ENCODE data around the gene ERBB2. TPM values are rescaled to one million over a fixed set of nuclear protein-coding genes. Genes with fewer than 3 reads are reported as not detected.

Gene ERBB2
- total and polyA plus RNA-seq, 10 of the 15 experiments (the other 5 are each of a cell fraction or from before 2014, with no cell fraction given): 0.39 to 7.0 (median 4.3) TPM

GRCh38 chr17:39701012-39701783 lies 1.3 kb downstream of the ERBB2 start:
- Histone ChIP-seq H3K4me2 (ENCODE audit: control insufficient read depth, insufficient read depth) (no peak overlapping the region), H3K36me3 (ENCODE audit: control insufficient read depth in 2 of 2, insufficient read depth in 2 of 2, low read length in 1 of 2) (no peaks in the 10 kb centered on the region), H3K4me3 (no peak overlapping the region), H2AFZ (ENCODE audit: control insufficient read depth, low read depth, low read length) (no peak overlapping the region), H3K27ac (ENCODE audit: control insufficient read depth, insufficient read depth) (no peak overlapping the region), H3K4me1 (ENCODE audit: control insufficient read depth, insufficient read depth, low read length) (peaks cover 11% of the 10 kb centered on the region), H3K79me2 (ENCODE audit: control insufficient read depth, insufficient read depth, low read length) (no peaks in the 10 kb centered on the region), H3K9me3 (replicated peaks; ENCODE audit: control insufficient read depth, insufficient read depth, low read length) (no peaks in the 10 kb centered on the region), H4K20me1 (ENCODE audit: control insufficient read depth, insufficient read depth) (no peaks in the 10 kb centered on the region), H3K9ac (ENCODE audit: control insufficient read depth, insufficient read depth, low read length) (no peak overlapping the region), H3K27me3 (replicated peaks in 1 of 2; ENCODE audit: control insufficient read depth in 2 of 2, insufficient read depth in 2 of 2, low read length in 1 of 2) (peaks cover 0 to 7% of the 10 kb centered on the region in 2 experiments; a peak in 2 of 4 replicates)
- RAD21 ChIA-PET (ENCODE audit: unreplicated experiment): no interaction called here
- SMC1A ChIA-PET (ENCODE audit: uncharacterized antibody, unreplicated experiment): interaction anchor here (0.8 kb wide), 1 partner anchor 12 kb away, joined by 3 read pairs; no protein-coding TSS in a partner anchor
- DNase-seq (ENCODE audit: low read depth, low spot score) (no peak), FAIRE-seq (no peak), ATAC-seq (no peak)
- CTCF ChIA-PET: interaction anchor here (1.1 to 3.3 kb wide), 4 partner anchors 13 to 47 kb away, joined by 4 to 11 read pairs (median 4); partner anchors contain the start of gene PGAP3
- 64% methylated on average over 10 of the region's 10 CpGs for WGBS (ENCODE audit: insufficient coverage, insufficient replicate concordance, low lambda C conversion rate, missing lambda C conversion rate)
- in situ Hi-C loops (cut with MboI): no loop called here
- POLR2A ChIA-PET: interaction anchor here (0.6 kb wide), 1 partner anchor 63 kb away, joined by 3 read pairs; no protein-coding TSS in a partner anchor
- intact Hi-C loops (cut with micrococcal nuclease; ENCODE audit: unreplicated experiment): no loop called here
- TF ChIP-seq, protein P1, sequence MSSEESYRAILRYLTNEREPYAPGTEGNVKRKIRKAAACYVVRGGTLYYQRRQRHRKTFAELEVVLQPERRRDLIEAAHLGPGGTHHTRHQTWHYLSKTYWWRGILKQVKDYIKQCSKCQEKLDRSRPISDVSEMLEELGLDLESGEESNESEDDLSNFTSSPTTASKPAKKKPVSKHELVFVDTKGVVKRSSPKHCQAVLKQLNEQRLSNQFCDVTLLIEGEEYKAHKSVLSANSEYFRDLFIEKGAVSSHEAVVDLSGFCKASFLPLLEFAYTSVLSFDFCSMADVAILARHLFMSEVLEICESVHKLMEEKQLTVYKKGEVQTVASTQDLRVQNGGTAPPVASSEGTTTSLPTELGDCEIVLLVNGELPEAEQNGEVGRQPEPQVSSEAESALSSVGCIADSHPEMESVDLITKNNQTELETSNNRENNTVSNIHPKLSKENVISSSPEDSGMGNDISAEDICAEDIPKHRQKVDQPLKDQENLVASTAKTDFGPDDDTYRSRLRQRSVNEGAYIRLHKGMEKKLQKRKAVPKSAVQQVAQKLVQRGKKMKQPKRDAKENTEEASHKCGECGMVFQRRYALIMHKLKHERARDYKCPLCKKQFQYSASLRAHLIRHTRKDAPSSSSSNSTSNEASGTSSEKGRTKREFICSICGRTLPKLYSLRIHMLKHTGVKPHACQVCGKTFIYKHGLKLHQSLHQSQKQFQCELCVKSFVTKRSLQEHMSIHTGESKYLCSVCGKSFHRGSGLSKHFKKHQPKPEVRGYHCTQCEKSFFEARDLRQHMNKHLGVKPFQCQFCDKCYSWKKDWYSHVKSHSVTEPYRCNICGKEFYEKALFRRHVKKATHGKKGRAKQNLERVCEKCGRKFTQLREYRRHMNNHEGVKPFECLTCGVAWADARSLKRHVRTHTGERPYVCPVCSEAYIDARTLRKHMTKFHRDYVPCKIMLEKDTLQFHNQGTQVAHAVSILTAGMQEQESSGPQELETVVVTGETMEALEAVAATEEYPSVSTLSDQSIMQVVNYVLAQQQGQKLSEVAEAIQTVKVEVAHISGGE (CRISPR knock-in tag; IDR thresholded peaks at IDR 0.05): no peak
- TF ChIP-seq JUNB (IDR thresholded peaks at IDR 0.05): no peak
- TF ChIP-seq TAF1 (IDR thresholded peaks at IDR 0.05; ENCODE audit: borderline replicate concordance, low read depth, low read length): no peak
- TF ChIP-seq EZH2 (IDR thresholded peaks at IDR 0.05; ENCODE audit: borderline replicate concordance, control insufficient read depth, low read depth, low read length): no peak
- no peak for TF ChIP-seq ZNF217 (IDR thresholded peaks at IDR 0.05)
- TF ChIP-seq EED (IDR thresholded peaks at IDR 0.05; ENCODE audit: low read depth): no peak
- no peak for TF ChIP-seq E4F1 (IDR thresholded peaks at IDR 0.05; ENCODE audit: borderline replicate concordance, partially characterized antibody)
- no peak for TF ChIP-seq PML (IDR thresholded peaks at IDR 0.05; ENCODE audit: low read length)
- TF ChIP-seq RB1 (IDR thresholded peaks at IDR 0.05; ENCODE audit: borderline replicate concordance): no peak
- no peak for TF ChIP-seq EP300 (IDR thresholded peaks at IDR 0.05; ENCODE audit: borderline replicate concordance in 1 of 2, control insufficient read depth in 1 of 2, low read depth in 2 of 2, low read length in 2 of 2)
- TF ChIP-seq ZSCAN29 (IDR thresholded peaks at IDR 0.05): no peak
- TF ChIP-seq SUPT20H (IDR thresholded peaks at IDR 0.05; ENCODE audit: borderline replicate concordance, control insufficient read depth, low read depth, low read length): no peak
- TF ChIP-seq SMARCA5 (IDR thresholded peaks at IDR 0.05): no peak
- no peak for TF ChIP-seq GABPA (IDR thresholded peaks at IDR 0.05; ENCODE audit: low read depth)
- TF ChIP-seq SMC3 (IDR thresholded peaks at IDR 0.05; ENCODE audit: borderline replicate concordance, low read length): no peak
- no peak for TF ChIP-seq RCOR1 (conservative IDR thresholded peaks at IDR 0.05; ENCODE audit: low read depth, low read length)
- BruUV-seq (replicated peaks): no TSS peak
